Limb (tissue), 2 donors: ENCODE measurements around the gene SORBS1.

ENCODE experiments used
- DNase-seq, 2 donors: peaks; one replicate each; pipeline ENCODE4 v3.0.0-alpha.2; 2016; ENCODE audit errors: extremely low spot score in 2 of 2

Gene SORBS1

GRCh38 chr10:95276367-95277200 lies 284.6 kb downstream of the SORBS1 start:
- no peak for DNase-seq

- no peak for DNase-seq
Observed at GRCh38 chr10:95275726-95276366, 285.3 kb downstream of the SORBS1 start.

- no peak for DNase-seq
Observed at GRCh38 chr10:95273393-95274312, 287.5 kb downstream of the SORBS1 start.

GRCh38 chr10:95268438-95268837 lies 292.7 kb downstream of the SORBS1 start:
- DNase-seq: peak in 1 of 2 donors; percentile 46

- no peak for DNase-seq
Observed at GRCh38 chr10:95267251-95267650, 293.9 kb downstream of the SORBS1 start.

GRCh38 chr10:95266674-95267095 lies 294.5 kb downstream of the SORBS1 start:
- DNase-seq: peak in 1 of 2 donors; percentile 72

GRCh38 chr10:95265572-95265971 lies 295.6 kb downstream of the SORBS1 start:
- DNase-seq: no peak

- DNase-seq: no peak
Observed at GRCh38 chr10:95264227-95265051, 296.7 kb downstream of the SORBS1 start.

- no peak for DNase-seq
Observed at GRCh38 chr10:95263864-95264226, 297.3 kb downstream of the SORBS1 start.

- no peak for DNase-seq
Observed at GRCh38 chr10:95262763-95263518, 298.2 kb downstream of the SORBS1 start.

- no peak for DNase-seq
Observed at GRCh38 chr10:95261926-95262325, 299.2 kb downstream of the SORBS1 start.
